ENCODE measurements around the gene TCEANC2. TPM values are rescaled to one million over a fixed set of nuclear protein-coding genes. Genes with fewer than 3 reads are reported as not detected.
A peak's percentile ranks its signal among the peaks of the same experiment; 100 is the strongest.

TCEANC2 gene
- total and polyA plus RNA-seq, 12 donors: 1.3 to 12.5 (median 5.6) TPM

- intact Hi-C loops (cut with DNase I): no loop called here
- 82 to 91% (median 86%) methylated on average over 3 of the region's 3 CpGs for WGBS, 4 donors
- no peak for DNase-seq
These were observed 54.7 kb downstream of the TCEANC2 start for GRCh38 chr1:54108156-54108555.

DNA sequence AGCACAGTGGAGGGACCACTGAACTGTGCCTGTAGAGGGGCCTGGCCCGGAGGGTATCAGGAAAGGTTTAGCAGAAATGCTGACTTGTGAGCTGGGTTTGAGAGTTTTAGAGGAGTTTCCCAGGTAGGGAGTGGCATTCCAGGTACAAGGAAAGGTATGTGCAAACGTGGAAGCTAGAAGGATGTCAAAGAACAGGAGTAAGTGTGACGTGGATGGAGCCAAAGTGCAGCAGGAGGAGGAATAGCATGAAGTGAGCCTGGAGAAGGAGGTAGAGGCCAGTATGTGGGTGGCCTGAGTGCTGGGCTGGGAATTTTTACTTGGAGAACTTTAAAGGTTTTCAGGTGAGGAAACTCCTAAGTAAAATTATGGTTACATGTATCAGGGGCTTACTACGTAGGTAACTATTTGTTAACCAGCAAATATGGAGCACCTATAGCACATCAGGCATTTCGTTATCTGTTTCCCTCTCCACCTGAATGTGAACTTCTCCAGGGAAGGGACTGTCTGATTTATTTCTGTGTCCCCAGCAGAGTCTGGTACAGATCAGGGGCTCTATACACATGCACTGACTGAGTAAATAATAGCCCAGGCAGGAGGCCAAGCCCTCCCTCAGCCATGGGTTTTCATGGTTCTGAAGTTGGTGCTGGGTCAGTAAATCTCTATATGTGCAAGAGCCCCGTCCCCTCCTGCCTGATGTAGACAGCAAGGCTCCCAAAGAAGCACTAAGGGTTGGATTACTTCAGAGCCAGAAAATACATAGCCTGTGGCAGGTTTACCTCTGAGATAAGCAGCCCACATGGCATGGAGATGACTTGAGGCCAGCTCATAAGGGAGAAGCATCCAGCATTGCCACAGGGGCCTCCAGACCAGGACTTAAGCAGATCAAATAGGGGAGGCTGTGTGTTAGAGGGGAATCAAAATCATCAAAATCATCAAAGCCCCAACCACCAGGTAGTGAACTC is 56.0 kb downstream of the TCEANC2 start:
- intact Hi-C loops (cut with DNase I): no loop called here
- DNase-seq: peak in 1 of 7 donors; percentile 34
- no peak overlapping the region for H3K27ac ChIP-seq
- H3K9me3 ChIP-seq (replicated peaks in 1 of 3): no peaks in the 10 kb centered on the region
- H3K4me3 ChIP-seq: no peak overlapping the region
- H3K27me3 ChIP-seq: no peaks in the 10 kb centered on the region
- 83 to 90% (median 88%) methylated on average over 6 of the region's 6 CpGs for WGBS, 4 donors
- TF ChIP-seq POLR2A (IDR thresholded peaks at IDR 0.05): no peak
- TF ChIP-seq, protein P1, sequence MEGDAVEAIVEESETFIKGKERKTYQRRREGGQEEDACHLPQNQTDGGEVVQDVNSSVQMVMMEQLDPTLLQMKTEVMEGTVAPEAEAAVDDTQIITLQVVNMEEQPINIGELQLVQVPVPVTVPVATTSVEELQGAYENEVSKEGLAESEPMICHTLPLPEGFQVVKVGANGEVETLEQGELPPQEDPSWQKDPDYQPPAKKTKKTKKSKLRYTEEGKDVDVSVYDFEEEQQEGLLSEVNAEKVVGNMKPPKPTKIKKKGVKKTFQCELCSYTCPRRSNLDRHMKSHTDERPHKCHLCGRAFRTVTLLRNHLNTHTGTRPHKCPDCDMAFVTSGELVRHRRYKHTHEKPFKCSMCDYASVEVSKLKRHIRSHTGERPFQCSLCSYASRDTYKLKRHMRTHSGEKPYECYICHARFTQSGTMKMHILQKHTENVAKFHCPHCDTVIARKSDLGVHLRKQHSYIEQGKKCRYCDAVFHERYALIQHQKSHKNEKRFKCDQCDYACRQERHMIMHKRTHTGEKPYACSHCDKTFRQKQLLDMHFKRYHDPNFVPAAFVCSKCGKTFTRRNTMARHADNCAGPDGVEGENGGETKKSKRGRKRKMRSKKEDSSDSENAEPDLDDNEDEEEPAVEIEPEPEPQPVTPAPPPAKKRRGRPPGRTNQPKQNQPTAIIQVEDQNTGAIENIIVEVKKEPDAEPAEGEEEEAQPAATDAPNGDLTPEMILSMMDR (IDR thresholded peaks at IDR 0.05): no peak
- no peaks in the 10 kb centered on the region for H3K36me3 ChIP-seq (replicated peaks in 1 of 2)
- peaks cover 0 to 7% of the 10 kb centered on the region in 2 donors for H3K4me1 ChIP-seq (replicated peaks in 1 of 2)

More at GRCh38 chr1:54108156-54108555, 54.7 kb downstream of the TCEANC2 start:
- Histone ChIP-seq H3K27me3 (no peaks in the 10 kb centered on the region), H3K4me1 (replicated peaks in 1 of 2) (peaks cover 0 to 6% of the 10 kb centered on the region in 2 donors), H3K36me3 (replicated peaks in 1 of 2) (no peaks in the 10 kb centered on the region), H3K27ac (no peak overlapping the region), H3K9me3 (replicated peaks in 1 of 3) (no peaks in the 10 kb centered on the region), H3K4me3 (no peak overlapping the region)
- no peak for TF ChIP-seq POLR2A (IDR thresholded peaks at IDR 0.05)

GRCh38 chr1:54110996-54111395 is 57.6 kb downstream of the TCEANC2 start:
- H3K27ac ChIP-seq: no peak overlapping the region

GRCh38 chr1:54111624-54112023 is 58.2 kb downstream of the TCEANC2 start:
- 73 to 95% (median 91%) methylated on average over 2 to 3 of the region's 3 CpGs for WGBS, 4 donors
- H3K27me3 ChIP-seq: no peaks in the 10 kb centered on the region
- intact Hi-C loops (cut with DNase I): no loop called here
- H3K4me1 ChIP-seq (replicated peaks in 1 of 2): peaks cover 0 to 7% of the 10 kb centered on the region in 2 donors
- no peaks in the 10 kb centered on the region for H3K9me3 ChIP-seq (replicated peaks in 1 of 3)
- TF ChIP-seq, protein P1 (IDR thresholded peaks at IDR 0.05): no peak
- TF ChIP-seq POLR2A (IDR thresholded peaks at IDR 0.05): no peak
- DNase-seq: peak in 1 of 7 donors; percentile 18
- no peak overlapping the region for H3K27ac ChIP-seq
- H3K36me3 ChIP-seq (replicated peaks in 1 of 2): no peaks in the 10 kb centered on the region
- H3K4me3 ChIP-seq: no peak overlapping the region

More at GRCh38 chr1:54110996-54111395, 57.6 kb downstream of the TCEANC2 start:
- Histone ChIP-seq H3K4me3 (no peak overlapping the region), H3K4me1 (replicated peaks in 1 of 2) (peaks cover 0 to 7% of the 10 kb centered on the region in 2 donors), H3K9me3 (replicated peaks in 1 of 3) (no peaks in the 10 kb centered on the region), H3K27me3 (no peaks in the 10 kb centered on the region), H3K36me3 (replicated peaks in 1 of 2) (no peaks in the 10 kb centered on the region)
- TF ChIP-seq POLR2A (IDR thresholded peaks at IDR 0.05): no peak
- TF ChIP-seq, protein P1 (IDR thresholded peaks at IDR 0.05): no peak
- intact Hi-C loops (cut with DNase I): no loop called here
- 96 to 100% (median 98%) methylated on average over 7 to 10 of the region's 10 CpGs for WGBS, 4 donors
- peak in 2 of 7 donors; percentile 10 to 46 for DNase-seq
